Activated naive CD8-positive, alpha-beta T cell treated with anti-CD3 and anti-CD28 coated beads, Interleukin-2, amount 50 U/mL, for 24 hours (primary cell): ENCODE results near the gene CACNA1C.
"Not testable (repeated sequence)": the region's sequence is repeated elsewhere in the genome, so short reads cannot be mapped to it uniquely, and the experiment has no call there.

Experiments used
- ATAC-seq: fragments of 150-1000 bp; cut with Tn5 transposase; one replicate; pipeline ENCODE4 v1.10.0; 2021
- DNase-seq: peaks from one replicate; pipeline ENCODE4 v3.0.0; 2021
- H3K27ac Mint-ChIP-seq: one replicate; pipeline ENCODE4 v1.8.0; 2021; ENCODE audit warnings: mild to moderate bottlenecking, mixed read lengths
- H3K27me3 Mint-ChIP-seq: one replicate; pipeline ENCODE4 v1.8.0; 2021; ENCODE audit warnings: mixed read lengths
- H3K36me3 Mint-ChIP-seq: one replicate; pipeline ENCODE4 v1.8.0; 2021; ENCODE audit warnings: low read depth, mixed read lengths
- H3K4me1 Mint-ChIP-seq: one replicate; pipeline ENCODE4 v1.8.0; 2021; ENCODE audit warnings: mixed read lengths
- H3K4me3 Mint-ChIP-seq: one replicate; pipeline ENCODE4 v1.8.0; 2021; ENCODE audit warnings: mild to moderate bottlenecking, moderate library complexity, mixed read lengths
- H3K9me3 Mint-ChIP-seq: one replicate; pipeline ENCODE4 v1.8.0; 2021; ENCODE audit warnings: mixed read lengths

The CACNA1C gene

GRCh38 chr12:2076728-2077127 lies 23.9 kb downstream of the CACNA1C start:
- Mint-ChIP-seq H3K36me3 (no peaks in the 10 kb centered on the region), H3K4me3 (no peak overlapping the region), H3K9me3 (peaks cover 5% of the 10 kb centered on the region), H3K27me3 (no peaks in the 10 kb centered on the region), H3K4me1 (no peaks in the 10 kb centered on the region), H3K27ac (no peak overlapping the region)
- ATAC-seq (no peak), DNase-seq (no peak)

- no peaks in the 10 kb centered on the region for H3K4me1 Mint-ChIP-seq
- ATAC-seq = no peak
- no peaks in the 10 kb centered on the region for H3K36me3 Mint-ChIP-seq
- no peak overlapping the region for H3K27ac Mint-ChIP-seq
- H3K27me3 Mint-ChIP-seq = peaks cover 2% of the 10 kb centered on the region
- no peak overlapping the region for H3K4me3 Mint-ChIP-seq
- DNase-seq = no peak
- peaks cover 4% of the 10 kb centered on the region for H3K9me3 Mint-ChIP-seq
Measured at GRCh38 chr12:2080604-2081003, 27.8 kb downstream of the CACNA1C start.

DNA sequence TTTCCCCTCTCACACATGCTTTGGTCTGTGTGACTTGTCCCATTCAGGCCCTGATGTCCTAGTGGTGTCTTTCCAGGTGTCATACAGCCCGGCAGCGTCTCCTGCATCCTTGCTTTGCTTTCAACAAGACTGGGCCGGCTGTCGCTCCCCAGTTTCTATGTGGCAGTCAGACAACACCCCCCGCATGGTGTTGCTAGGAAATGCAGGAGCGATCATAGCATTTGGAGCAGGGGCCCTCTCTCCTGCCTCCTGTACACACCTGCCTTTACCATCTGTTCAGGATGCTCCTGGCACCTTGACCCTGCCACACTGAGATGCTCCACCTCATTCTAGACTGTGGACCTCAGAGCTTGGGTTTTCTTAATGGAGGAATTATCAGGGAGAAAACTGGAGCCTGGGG lies 29.5 kb downstream of the CACNA1C start:
- Mint-ChIP-seq H3K4me3 (no peak overlapping the region), H3K27me3 (peaks cover 2% of the 10 kb centered on the region), H3K9me3 (peaks cover 4% of the 10 kb centered on the region), H3K4me1 (no peaks in the 10 kb centered on the region), H3K36me3 (no peaks in the 10 kb centered on the region), H3K27ac (no peak overlapping the region)
- DNase-seq = no peak
- ATAC-seq = no peak

DNA sequence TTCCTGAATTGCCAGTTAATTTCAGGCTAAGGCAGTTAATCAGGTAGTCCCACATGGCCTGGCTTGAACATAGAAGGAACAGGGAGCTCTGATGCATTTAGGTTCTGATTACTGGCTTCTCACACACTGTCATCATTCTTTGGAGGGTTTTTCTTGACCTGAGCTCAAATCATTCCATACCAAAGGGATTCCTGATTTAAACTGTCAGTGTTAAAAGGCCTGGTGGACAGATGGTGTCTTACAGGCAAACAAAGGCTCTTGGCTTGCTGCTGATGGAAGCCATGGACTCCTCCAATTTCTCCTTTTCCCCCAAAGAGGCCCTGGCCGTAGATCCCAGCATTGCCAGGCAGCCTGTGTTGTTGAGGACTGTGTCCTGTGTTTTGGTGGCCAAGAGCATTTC lies 30.2 kb downstream of the CACNA1C start:
- Mint-ChIP-seq H3K27me3 (peaks cover 2% of the 10 kb centered on the region), H3K9me3 (peaks cover 4% of the 10 kb centered on the region), H3K36me3 (no peaks in the 10 kb centered on the region), H3K4me3 (no peak overlapping the region), H3K4me1 (no peaks in the 10 kb centered on the region), H3K27ac (no peak overlapping the region)
- DNase-seq = no peak
- ATAC-seq = no peak

DNA sequence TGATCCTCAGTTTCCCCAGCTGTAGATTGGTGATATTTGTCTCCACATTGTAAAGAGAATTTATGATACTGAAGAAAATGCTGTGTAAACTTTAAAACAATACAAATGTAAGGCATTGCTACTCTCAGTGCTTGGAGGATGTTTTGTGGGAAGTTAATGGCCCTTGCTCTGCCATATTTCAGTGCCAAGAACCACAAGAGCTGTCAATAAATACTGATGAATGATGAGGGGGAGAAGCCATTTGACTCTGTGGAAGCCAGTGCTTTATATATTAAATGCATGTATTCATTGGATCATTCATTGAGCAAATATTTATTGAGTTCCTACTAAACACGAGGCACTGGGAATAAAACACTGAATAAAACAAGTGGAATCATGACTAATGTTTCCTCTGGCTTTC lies 30.8 kb downstream of the CACNA1C start:
- ATAC-seq (no peak), DNase-seq (no peak)
- Mint-ChIP-seq H3K27me3 (peaks cover 4% of the 10 kb centered on the region), H3K4me3 (no peak overlapping the region), H3K4me1 (no peaks in the 10 kb centered on the region), H3K27ac (no peak overlapping the region), H3K36me3 (no peaks in the 10 kb centered on the region), H3K9me3 (peaks cover 4% of the 10 kb centered on the region)

DNA sequence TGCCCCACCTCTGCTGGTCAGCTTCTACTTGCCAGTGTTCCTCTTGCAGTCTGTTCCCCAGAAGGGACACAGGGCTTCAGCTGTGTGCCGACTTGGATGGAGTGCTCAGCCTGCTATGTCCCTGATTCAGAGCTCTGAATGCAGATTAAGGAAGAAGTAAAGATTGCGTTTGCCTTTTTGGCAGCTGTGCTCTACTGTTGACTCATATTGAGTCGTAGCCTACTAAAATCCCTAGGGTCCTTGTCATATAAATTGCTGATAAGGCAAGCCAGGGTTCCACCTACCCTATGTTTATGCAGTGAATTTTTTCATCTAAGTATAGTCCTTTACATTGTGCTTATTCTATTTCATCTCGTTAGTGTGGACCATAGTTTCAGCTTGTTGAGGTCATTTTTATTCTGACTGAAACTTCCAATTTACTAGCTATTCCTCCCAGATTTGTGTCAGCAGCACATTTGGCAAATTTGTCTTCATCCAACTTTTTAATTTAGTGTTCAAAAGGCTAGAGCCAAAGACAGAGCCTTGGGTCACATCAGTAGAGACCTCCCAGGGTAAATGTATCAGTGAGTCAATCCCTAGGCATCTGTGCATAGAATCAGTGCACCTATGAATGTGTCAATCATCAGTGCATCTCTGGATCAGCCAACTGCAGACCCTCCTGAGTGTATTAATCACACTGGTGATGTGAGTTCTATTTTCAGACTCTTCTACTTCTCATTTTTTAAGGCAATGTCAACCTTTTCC lies 31.9 kb downstream of the CACNA1C start:
- no peaks in the 10 kb centered on the region for H3K36me3 Mint-ChIP-seq
- DNase-seq (no peak), ATAC-seq (no peak)
- H3K4me1 Mint-ChIP-seq = no peaks in the 10 kb centered on the region
- no peak overlapping the region for H3K27ac Mint-ChIP-seq
- H3K4me3 Mint-ChIP-seq = no peak overlapping the region
- H3K27me3 Mint-ChIP-seq = peaks cover 4% of the 10 kb centered on the region
- peaks cover 4% of the 10 kb centered on the region for H3K9me3 Mint-ChIP-seq

DNA sequence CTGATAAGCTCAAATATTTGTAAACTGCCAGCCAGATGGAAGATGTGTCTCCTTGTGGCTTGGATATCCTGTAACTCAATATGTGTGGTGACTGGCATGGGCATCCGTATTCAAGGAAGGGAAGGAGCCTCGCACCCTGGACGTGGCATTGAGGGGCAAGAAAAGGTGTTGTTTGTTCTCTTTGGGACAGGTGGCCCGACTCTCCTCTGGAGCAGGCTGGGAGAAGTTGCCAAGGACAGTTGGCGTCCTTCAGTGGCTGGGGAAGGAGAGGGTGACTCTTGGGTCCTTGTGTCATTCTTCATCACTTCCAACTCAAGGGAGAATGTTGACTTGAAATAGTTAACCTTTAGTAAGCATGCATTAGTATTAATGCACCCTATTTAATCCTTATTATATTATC lies 39.6 kb downstream of the CACNA1C start:
- DNase-seq (no peak), ATAC-seq (no peak)
- Mint-ChIP-seq H3K4me3 (no peak overlapping the region), H3K36me3 (no peaks in the 10 kb centered on the region), H3K4me1 (no peaks in the 10 kb centered on the region), H3K27ac (no peak overlapping the region), H3K9me3 (no peaks in the 10 kb centered on the region), H3K27me3 (peaks cover 1% of the 10 kb centered on the region)

DNA sequence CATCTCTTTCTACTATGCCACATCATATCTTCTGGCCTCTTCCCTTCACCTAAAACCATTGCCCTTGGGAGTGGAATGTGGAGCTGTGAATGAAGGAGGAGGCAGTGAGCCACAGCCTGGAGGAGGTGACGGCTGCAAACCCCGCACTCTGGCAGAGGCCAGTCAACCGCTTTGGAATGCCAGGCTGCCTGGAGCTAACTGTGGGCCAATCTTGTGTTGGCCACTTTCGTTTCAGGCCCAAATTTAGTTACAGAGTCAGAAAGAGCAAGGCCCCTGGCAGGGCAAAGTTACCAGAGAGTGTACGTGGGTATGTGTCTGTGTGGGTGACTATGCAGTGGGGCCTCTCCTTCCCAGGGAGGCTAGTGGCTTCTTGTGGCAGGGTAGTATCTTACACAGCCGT lies 40.1 kb downstream of the CACNA1C start:
- Mint-ChIP-seq H3K27ac (no peak overlapping the region), H3K27me3 (peaks cover 1% of the 10 kb centered on the region), H3K36me3 (no peaks in the 10 kb centered on the region), H3K9me3 (no peaks in the 10 kb centered on the region), H3K4me3 (no peak overlapping the region), H3K4me1 (no peaks in the 10 kb centered on the region)
- DNase-seq = no peak
- no peak for ATAC-seq

DNA sequence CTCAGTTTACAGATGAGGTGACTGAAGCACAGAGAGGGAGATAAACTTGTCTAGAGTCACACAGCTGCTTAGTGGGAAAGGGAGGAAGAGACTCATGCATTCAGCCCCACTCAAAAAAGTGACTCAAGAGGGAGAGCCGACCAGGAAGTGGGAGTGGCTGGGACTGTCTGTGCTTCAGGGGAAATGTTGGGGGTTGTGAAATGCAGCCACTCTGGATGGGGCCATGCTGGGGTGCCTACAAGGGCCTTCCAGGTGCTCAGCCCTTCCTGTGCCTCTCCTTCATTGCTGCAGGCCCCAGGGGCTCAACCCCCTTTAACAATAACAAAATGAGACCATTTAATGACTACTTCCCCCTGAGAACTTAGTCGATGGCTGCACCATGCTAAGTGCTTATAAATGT lies 41.8 kb downstream of the CACNA1C start:
- ATAC-seq (no peak), DNase-seq (no peak)
- Mint-ChIP-seq H3K27ac (no peak overlapping the region), H3K27me3 (no peaks in the 10 kb centered on the region), H3K9me3 (no peaks in the 10 kb centered on the region), H3K4me1 (no peaks in the 10 kb centered on the region), H3K4me3 (no peak overlapping the region), H3K36me3 (no peaks in the 10 kb centered on the region)

GRCh38 chr12:2095878-2096277 lies 43.1 kb downstream of the CACNA1C start:
- Mint-ChIP-seq H3K27me3 (no peaks in the 10 kb centered on the region), H3K36me3 (no peaks in the 10 kb centered on the region), H3K4me3 (no peak overlapping the region), H3K27ac (no peak overlapping the region), H3K4me1 (no peaks in the 10 kb centered on the region), H3K9me3 (no peaks in the 10 kb centered on the region)
- ATAC-seq (no peak), DNase-seq (no peak)

GRCh38 chr12:2097617-2098016 lies 44.8 kb downstream of the CACNA1C start:
- Mint-ChIP-seq H3K4me1 (no peaks in the 10 kb centered on the region), H3K36me3 (no peaks in the 10 kb centered on the region), H3K9me3 (no peaks in the 10 kb centered on the region), H3K4me3 (no peak overlapping the region), H3K27ac (no peak overlapping the region), H3K27me3 (peaks cover 3% of the 10 kb centered on the region)
- no peak for DNase-seq
- ATAC-seq = no peak

GRCh38 chr12:2098852-2099251 lies 46.1 kb downstream of the CACNA1C start:
- Mint-ChIP-seq H3K4me1 (no peaks in the 10 kb centered on the region), H3K27ac (no peak overlapping the region)

DNA sequence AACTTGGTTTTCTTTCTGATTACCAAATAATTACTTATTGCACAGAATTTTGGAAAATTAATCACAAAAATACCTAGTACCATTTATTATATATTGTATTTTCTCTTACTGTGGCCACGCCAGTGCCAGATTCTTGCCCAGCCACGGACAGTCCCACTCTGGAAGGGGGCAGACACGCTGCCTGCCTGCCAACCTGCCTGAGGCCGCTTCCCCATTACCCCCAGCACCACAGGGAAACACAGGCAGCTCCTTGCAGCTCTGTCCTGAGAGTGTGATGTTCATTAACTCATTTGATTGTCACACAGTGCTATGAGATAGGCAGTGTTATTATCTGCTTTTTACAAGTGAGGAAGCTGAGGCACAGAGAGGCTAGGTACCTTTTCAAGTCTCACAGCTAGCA lies 46.8 kb downstream of the CACNA1C start:
- ATAC-seq (no peak), DNase-seq (no peak)
- H3K9me3 Mint-ChIP-seq = no peaks in the 10 kb centered on the region
- H3K4me1 Mint-ChIP-seq = no peaks in the 10 kb centered on the region
- H3K4me3 Mint-ChIP-seq = no peak overlapping the region
- no peak overlapping the region for H3K27ac Mint-ChIP-seq
- H3K36me3 Mint-ChIP-seq = no peaks in the 10 kb centered on the region
- peaks cover 5% of the 10 kb centered on the region for H3K27me3 Mint-ChIP-seq

More at GRCh38 chr12:2098852-2099251, 46.1 kb downstream of the CACNA1C start:
- Mint-ChIP-seq H3K27me3 (peaks cover 3% of the 10 kb centered on the region), H3K4me3 (no peak overlapping the region), H3K36me3 (no peaks in the 10 kb centered on the region), H3K9me3 (no peaks in the 10 kb centered on the region)
- ATAC-seq (no peak), DNase-seq (no peak)

DNA sequence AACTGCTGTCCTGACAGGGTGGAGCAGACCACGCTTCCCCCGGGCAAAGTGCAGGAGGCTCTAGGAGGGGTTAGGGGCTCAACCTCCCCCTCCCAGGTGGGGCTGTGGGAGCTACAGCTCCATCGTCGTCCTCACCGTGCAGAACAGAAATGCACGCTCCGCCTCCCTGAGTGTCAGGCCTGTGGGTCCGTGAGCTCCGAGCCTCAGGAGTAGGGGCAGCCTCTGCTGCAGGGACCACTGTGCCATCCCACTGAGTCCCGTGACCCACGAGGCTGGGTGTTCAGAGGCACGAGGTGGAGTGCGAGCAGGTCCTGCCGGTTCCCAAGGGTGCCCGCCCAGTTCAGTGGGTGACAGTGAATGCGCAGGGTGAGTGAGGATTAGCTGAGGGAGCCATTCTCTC lies 48.6 kb downstream of the CACNA1C start:
- H3K4me1 Mint-ChIP-seq = no peaks in the 10 kb centered on the region
- DNase-seq = no peak
- H3K36me3 Mint-ChIP-seq = no peaks in the 10 kb centered on the region
- ATAC-seq = no peak
- no peaks in the 10 kb centered on the region for H3K9me3 Mint-ChIP-seq
- no peak overlapping the region for H3K27ac Mint-ChIP-seq
- H3K27me3 Mint-ChIP-seq = peaks cover 5% of the 10 kb centered on the region
- no peak overlapping the region for H3K4me3 Mint-ChIP-seq

- Mint-ChIP-seq H3K27me3 (peaks cover 5% of the 10 kb centered on the region), H3K9me3 (no peaks in the 10 kb centered on the region), H3K36me3 (no peaks in the 10 kb centered on the region), H3K27ac (no peak overlapping the region), H3K4me1 (no peaks in the 10 kb centered on the region), H3K4me3 (no peak overlapping the region)
- ATAC-seq (no peak), DNase-seq (no peak)
Measured at GRCh38 chr12:2101771-2102170, 49.0 kb downstream of the CACNA1C start.

GRCh38 chr12:2102736-2103135 lies 49.9 kb downstream of the CACNA1C start:
- not testable (repeated sequence) for ATAC-seq, DNase-seq, H3K4me1 Mint-ChIP-seq

More at GRCh38 chr12:2102736-2103135, 49.9 kb downstream of the CACNA1C start:
- not testable (repeated sequence) for H3K27ac Mint-ChIP-seq, H3K36me3 Mint-ChIP-seq, H3K9me3 Mint-ChIP-seq, H3K27me3 Mint-ChIP-seq, H3K4me3 Mint-ChIP-seq
